Omental fat pad (tissue), 4 donors: Measurements from ENCODE around the gene EFCAB8. TPM values are rescaled to one million over a fixed set of nuclear protein-coding genes. Genes with fewer than 3 reads are reported as not detected.

ENCODE experiments used
- ATAC-seq: fragments of 150-250 bp; one replicate; pipeline ENCODE4 v1.9.1; 2016; ENCODE audit warnings: mild to moderate bottlenecking, moderate library complexity; ENCODE audit not compliant: low FRiP score
- DNase-seq: peaks from one replicate; pipeline ENCODE4 v3.0.0-alpha.2; 2019; ENCODE audit warnings: low spot score
- CTCF ChIP-seq, 3 donors: fragments of 450-650 bp; IDR thresholded peaks; one replicate each; pipeline ENCODE4 v1.5.1; 2016 to 2017; ENCODE audit warnings: antibody characterized with exemption in 3 of 3, mild to moderate bottlenecking in 3 of 3, moderate library complexity in 2 of 3
- total RNA-seq, 4 donors: library from RNA; depleted of rRNA; stranded (reverse); fragments of >200 nt; gene quantifications; one replicate each; pipeline ENCODE4 v1.1.0, GENCODE V29; 2016

EFCAB8 gene
- total RNA-seq, 4 donors from 2014 or later = 0.24 TPM; not detected in 3

DNA sequence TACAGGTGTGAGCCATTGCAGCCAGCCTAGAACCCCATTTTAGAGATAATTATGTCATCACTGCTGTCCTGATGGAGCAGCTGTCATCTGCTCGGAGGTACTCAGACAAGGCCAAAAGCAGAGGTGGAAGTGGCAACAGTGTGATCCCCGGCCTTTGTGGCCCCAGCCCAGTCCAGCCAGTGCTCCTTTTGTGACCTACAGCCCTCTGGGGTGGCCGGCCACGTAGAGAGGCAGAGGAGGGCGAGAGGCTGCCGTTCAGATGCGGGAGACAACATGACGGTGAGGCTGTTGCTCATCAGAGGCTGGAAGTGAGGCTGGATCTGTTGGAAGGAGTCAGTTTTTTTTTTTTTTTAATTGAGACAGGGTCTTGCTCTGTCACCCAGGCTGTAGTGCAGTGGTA lies 32.8 kb downstream of the EFCAB8 start:
- ATAC-seq (no peak), DNase-seq (no peak)
- TF ChIP-seq CTCF (IDR thresholded peaks at IDR 0.05) = no peak

GRCh38 chr20:32891926-32892660 lies 33.4 kb downstream of the EFCAB8 start:
- no peak for TF ChIP-seq CTCF (IDR thresholded peaks at IDR 0.05)
- DNase-seq = no peak
- ATAC-seq = no peak

GRCh38 chr20:32893263-32894025 lies 34.7 kb downstream of the EFCAB8 start:
- TF ChIP-seq CTCF (IDR thresholded peaks at IDR 0.05) = no peak
- DNase-seq = no peak
- ATAC-seq = no peak

GRCh38 chr20:32894026-32894483 lies 35.3 kb downstream of the EFCAB8 start:
- DNase-seq (no peak), ATAC-seq (peak; percentile 11)
- TF ChIP-seq CTCF (IDR thresholded peaks at IDR 0.05) = no peak

DNA sequence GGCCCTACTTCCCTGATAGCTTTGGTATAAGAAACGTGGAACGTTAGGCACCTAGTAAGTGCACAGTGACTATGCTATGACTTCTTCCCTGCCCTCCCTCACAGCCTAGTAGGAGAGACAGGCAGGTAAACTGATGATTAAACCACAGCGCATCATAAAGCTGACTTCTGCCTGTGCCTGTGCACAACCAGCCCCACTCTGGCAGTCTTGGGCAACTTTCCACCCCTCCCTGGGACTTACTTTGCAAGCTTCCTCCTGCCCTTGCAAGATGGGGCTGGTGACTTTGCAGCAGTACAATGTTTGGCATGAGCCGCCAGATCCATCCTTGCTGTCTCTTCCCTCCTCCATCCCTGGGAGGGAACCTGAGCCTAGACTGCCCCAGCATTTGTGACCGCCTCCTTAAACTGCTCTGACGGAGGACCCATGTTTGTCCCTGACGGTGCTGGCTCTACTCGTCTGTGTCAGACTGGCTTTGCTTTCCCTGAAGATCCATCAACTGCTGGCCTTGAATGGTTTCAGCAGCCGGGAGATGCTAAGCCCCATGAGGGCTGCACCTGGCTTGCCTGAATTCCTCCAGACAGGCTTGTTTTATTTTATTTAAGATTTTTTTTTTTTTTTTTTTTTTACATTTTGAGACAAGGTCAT lies 36.1 kb downstream of the EFCAB8 start:
- no peak for DNase-seq
- no peak for ATAC-seq
- TF ChIP-seq CTCF (IDR thresholded peaks at IDR 0.05) = no peak

GRCh38 chr20:32896521-32897280 lies 38.0 kb downstream of the EFCAB8 start:
- no peak for TF ChIP-seq CTCF (IDR thresholded peaks at IDR 0.05)
- DNase-seq (no peak), ATAC-seq (no peak)
